ENCODE measurements around the gene IDUA.
A peak's percentile ranks its signal among the peaks of the same experiment; 100 is the strongest.
"Not testable (repeated sequence)": the region's sequence is repeated elsewhere in the genome, so short reads cannot be mapped to it uniquely, and the experiment has no call there.

The IDUA gene

GRCh38 chr4:967113-968104 is 19.4 kb upstream of the IDUA start:
- no peak for DNase-seq

DNA sequence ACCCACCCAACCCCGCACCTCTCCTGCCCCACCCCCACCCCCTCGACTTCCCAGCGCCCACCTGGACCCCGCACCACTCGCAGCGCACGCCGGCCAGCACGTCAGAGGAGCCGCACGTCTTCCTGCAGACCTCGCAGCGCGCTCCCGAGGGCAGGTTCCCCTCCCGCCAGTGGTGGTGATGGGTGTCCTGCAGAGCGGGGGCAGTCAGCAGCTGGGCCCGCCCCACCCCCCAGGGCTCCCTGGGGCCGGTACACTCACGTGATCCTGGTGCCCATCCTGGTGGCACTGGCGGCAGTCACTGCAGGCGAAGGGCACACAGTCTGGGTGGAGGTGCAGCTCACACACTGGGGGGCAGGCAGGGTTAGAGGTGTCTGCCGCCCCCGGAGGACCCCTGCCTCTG is 18.6 kb upstream of the IDUA start:
- no peak for DNase-seq

GRCh38 chr4:968621-969394 is 18.0 kb upstream of the IDUA start:
- DNase-seq, result no peak

GRCh38 chr4:970046-970745 is 16.6 kb upstream of the IDUA start:
- DNase-seq, result peak in 1 of 5 experiments; percentile 95

DNA sequence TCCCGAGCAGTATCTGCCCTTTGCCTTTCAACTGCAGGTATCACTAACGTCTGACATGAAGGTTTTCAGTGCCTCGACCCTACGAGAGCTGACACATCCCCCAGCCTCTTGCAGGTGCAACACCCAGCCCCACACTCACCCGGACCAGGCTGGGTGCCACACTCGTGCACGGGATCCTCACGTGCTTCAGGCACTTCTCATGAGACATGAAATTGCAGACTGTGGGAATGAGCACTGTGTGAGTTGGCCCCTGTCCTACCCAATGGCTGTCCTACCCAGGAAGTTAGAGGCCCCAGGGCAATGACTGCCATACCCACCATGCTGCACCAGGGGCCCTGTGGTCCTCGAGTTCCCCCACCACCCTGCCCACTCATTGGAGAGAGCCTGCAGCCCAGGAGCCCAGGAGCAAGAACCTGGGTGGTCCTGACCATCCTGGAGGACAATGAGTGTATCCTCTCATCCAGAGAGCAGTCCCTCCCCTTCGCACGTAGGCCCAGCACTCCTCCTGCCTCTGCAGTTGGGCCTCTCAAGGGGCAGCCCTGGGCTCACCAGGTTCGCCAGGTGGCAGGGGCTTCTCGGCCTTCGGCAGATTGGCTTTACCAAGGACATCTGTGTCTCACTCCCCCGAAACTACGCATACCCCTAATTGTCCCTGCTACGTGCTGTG is 15.9 kb upstream of the IDUA start:
- DNase-seq, result no peak

DNA sequence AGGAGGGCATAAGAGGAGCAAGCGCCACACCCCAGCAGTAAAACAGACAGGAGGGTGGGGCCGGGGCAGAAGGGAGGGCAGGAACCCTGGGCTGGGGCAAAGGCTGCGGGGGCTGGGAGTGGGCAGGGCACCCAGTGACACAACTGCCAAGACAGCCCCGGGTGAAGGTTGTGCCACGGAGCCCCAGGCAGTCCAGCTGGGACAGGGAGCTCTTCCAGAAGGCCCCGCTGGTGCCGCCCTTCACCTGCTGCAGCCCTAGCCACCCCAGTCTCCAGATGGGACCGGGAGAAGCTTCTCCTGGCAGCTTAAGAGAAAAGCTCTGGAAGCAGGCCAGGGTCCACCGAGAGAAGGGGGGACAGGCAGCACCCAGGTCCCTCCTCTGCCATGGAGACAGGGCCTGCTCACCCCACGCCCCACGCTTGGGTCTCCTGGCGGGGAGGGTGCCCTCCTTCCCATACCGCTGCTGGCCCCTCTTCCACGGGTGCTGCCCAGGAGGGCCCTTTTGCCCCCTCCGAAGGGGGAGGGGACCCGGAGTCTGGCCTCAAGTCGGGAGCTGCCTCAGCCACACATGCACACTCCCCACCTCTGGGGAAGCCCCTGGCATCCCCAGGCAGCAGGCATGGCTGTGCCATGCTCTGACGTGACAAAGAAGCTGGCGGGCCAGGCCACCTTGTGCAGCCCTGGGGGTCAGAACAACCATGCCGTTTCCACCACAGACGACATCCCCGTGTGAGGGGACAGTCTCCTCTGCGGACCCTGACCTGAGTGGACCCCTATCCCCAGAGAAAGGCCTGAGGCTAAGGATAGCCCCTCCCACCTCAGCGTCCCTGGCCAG is 15.0 kb upstream of the IDUA start:
- peak in 1 of 5 experiments; percentile 13 for DNase-seq

DNA sequence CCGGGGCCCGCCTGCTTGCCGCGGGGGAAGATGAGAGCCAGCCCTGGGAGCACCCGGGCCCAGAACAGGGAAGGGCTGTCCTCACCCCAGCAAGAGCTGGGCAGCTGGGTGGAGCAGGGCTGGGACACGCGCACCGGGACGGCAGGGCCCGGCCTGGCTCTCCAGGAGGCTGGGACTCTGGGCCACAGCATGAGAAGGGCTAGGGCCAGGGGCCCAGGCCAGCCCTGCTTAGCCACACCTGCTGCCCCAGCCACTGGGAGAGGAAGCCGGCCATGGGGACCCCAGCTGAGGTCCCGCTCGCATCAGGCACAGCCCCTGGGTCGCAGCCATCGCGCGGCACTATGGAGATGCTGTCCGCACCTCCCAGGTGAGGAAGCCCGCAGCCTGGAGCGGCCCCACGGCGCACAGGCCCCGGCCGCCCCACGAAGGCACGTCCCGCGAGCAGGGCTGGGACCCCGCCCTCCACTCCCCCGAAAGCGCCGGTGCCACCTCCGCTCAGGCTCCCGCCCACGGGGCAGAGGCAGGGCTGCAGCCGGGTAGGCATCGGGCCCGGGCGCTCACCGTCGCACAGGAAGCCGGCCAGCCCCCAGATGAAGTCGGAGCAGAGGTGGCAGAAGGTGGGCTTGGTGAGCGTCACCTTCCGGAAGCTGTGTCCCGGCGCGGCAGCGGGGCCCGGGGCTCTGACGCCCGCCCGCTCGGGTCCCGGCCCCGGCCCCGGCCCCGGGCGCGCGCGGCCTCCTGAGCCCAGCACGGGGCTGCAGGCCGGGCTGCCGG is 14.0 kb upstream of the IDUA start:
- DNase-seq, result peak; percentile 22 to 73 (median 61)

DNA sequence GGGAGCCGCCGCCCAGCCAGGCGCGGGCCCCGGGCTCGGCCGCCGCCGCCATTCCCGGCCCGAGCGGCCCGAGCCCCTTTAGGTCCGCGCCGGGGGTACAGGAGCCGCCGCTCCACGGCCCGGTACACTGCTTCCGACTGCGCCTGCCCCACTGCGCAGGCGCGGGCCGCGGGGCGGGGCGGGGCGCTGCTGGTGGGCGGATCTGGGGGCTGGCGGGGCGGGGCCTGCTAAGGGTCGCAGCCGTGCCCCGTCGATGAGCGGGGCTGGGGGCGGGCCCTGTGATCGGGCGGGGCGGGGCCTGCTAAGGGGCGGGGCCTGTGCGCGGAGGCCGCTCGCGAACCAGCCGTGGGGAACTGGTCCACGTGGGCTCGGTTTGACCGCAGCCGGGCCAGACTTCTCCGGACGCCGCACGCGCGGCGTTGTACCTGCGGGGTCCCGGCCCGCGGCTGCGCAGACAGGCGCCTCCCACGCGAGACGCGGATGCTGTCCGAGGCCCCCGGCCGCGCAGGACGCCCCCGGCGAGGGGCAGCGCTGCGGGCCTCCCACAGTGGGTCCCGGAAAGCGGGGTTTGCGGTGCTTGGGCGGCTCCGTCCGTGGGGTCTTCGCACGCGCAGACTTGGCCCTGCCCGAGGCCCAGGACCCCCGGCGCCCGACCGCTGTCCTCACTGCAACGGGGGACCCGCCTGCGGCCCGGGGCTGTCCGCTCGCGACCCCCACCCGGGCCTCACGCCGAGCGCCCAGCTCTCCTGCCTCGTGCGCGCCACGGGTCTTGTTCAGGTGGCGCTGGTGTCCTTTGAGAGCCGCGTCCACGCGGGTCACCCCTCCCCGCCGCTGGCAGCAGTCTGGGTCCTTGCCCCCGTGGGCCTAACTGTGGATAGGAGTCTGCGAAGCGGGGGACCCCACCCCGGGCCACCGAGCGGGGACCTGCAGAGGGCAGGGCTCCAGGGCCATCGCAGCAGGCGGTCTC is 13.1 kb upstream of the IDUA start, which contains the start of gene DGKQ:
TSS of gene DGKQ (minus strand) at position 139 of the 967 bp plus-strand sequence. CDS start at position 52, 87 bp downstream.
- DNase-seq, result peak; percentile 73 to 89 (median 81)

GRCh38 chr4:974668-975067 is 12.2 kb upstream of the IDUA start:
- no peak for DNase-seq

DNA sequence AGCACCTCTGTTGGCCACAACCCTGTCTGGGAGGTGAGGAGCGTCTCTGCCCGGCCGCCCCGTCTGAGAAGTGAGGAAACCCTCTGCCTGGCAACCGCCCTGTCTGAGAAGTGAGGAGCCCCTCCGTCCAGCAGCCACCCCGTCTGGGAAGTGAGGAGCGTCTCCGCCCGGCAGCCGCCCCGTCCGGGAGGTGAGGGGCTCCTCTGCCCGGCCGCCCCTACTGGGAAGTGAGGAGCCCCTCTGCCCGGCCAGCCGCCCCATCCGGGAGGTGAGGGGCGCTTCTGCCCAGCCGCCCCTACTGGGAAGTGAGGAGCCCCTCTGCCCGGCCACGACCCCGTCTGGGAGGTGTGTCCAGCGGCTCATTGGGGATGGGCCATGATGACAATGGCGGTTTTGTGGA is 10.8 kb upstream of the IDUA start:
- not testable (repeated sequence) for DNase-seq

DNA sequence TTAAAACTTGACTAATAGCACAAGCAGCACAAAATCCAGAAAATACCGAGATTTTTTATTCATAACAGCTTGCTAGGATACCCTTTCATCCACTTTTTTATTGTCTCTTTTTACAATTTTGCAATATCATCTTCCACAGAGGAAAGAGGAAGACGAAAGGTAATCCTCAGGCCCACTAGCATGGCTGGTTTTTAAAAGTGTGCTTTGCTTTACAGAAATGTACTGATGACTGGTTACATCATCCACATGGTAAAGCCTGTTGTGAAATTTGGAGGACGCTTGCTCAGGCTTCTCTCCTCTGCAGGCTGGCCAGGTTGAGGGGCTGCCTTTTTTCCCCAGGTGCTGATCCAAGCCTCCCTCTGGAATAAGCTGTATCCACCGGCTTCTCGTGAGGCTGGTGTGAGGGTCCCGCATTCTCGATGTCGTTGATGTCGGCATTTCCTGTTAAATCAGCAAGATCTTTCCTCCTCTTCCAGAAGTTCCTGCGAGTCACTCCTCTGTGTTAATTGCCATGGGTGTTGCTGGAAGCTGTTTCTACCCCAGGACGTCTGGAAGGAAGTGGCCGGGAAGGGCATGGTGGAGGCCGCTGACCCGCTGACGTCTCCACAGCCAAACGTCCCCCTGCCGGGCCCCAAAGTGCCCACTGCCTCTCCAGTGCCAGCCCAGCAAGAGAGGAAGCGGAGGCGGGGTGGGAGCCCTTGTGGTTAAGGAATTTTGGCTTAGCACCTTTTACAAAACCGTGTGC is 7.7 kb upstream of the IDUA start:
- no peak for DNase-seq

- no peak for DNase-seq
Measured at GRCh38 chr4:982291-982690, 4.6 kb upstream of the IDUA start.

DNA sequence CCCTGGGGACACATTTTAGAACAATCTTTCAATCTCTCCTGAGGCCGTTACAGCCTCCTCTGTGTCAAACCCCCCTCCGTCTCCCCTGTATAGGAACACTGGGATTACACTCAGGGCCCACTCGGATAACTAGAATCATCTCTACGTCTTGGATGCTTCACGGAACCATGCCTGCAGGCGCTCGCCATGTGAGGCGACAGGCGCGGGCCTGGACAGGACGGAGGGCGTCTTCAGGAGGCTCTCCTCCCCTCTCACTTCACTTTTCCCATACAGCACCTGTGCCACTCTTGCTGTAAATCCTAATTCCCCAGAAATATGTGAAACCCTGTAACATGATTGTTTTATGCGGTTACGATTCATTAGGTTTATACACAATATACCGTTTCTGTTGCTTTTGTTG is 4.0 kb upstream of the IDUA start:
- DNase-seq, result no peak

DNA sequence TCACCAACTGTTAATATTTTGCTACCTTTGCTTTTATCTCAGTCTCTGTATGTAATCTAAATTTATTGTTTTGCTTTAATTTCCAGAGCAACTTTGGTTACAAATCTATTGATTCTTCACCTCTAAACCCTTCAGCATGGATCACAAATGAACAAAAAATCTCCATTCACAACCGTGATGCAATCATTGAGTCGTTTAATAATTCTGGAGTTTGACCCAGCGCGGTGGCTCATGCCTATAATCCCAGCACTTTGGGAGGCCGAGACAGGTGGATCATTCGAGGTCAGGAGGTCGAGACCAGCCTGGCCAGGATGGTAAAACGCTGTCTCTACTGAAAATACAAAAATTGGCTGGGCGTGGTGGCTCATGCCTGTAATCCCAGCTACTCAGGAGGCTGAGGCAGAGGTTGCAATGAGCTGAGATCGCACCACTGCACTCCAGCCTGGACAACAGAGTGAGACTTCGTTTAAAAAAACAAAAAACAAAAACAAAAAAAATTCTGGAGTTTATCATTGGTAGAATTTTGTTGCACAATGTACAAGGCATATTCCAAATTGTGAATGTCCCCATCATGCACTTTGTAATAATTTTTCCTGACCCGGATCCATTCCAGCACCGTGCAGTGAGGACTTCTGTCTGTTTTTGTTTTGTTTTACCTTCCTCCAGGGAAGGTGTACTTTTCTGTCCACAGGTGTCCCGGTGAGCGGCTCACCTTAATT is 2.3 kb upstream of the IDUA start:
- DNase-seq, result no peak

DNA sequence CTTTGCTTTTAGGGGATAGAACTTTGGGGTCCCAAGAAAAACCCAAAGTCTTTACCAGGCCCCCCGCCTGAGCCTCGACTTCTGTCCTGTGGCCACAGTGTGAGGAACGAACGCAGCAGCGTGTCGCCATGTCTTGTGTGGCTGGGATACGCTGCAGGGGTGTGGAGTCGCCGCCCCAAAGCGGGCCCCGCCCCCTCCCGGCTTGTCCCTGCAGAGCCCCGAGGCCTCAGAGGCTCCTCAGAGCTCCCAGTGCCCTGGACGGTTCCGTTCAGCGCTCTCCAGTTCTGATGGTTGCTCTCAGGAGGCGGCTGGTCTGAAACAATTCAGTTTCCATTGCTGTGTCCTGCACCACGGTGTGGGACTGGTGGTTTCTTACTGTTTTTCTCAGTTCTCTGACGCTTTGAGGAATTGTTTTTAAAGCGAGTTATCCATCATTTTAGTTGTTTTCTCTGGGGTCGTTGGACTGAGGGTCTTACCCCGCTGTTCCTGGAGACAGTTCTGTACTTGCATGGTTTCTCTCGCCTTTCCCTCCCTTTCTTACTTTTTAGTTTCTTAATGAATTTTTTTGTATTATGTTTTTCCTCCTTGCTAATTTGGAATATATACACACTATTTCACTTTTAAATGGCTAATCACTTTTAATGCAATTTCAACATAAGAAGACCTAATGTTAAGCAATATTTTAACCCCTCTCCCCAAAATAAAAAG is 1.6 kb upstream of the IDUA start:
- peak; percentile 41 to 74 (median 58) for DNase-seq

DNA sequence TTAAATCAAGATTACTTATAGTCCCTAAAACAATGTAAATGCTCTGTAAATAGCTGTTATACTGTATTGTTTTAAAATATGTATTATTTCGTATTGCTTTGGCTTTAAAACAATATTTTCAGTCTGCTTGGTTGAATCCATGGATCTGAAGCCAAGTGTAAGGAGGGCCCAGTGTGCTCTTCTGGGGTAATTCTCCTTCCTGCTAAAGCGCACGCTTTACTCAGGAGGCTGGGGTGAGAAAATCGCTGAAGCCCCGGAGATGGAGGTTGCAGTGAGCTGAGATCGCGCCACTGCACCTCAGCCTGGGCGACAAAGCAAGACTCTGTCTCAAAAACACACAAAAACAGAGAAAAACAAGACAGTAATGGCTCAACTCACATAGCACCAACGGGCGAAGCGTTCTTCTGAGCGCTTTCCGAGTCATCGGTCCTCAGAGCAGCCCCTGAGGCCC is 391 bp upstream of the IDUA start:
- no peak for DNase-seq
